PC-9 (cell line): ENCODE measurements around the gene OTOP2. TPM values are rescaled to one million over a fixed set of nuclear protein-coding genes. Genes with fewer than 3 reads are reported as not detected.

Source experiments
- BruUV-seq: library from RNA; stranded (reverse); fragments of 400-500 nt; replicated peaks from 2 replicates; lab custom pipeline; 2021; lab: Mats Ljungman, UMichigan
- CTCF ChIA-PET: fragments of 300-600 bp; sonication (Branson Sonifier 250); formaldehyde crosslinking; loops from one replicate; lab custom pipeline; 2022; ENCODE audit warnings: antibody characterized with exemption; lab: Charles Lee
- POLR2A ChIA-PET: fragments of 300-600 bp; sonication (Branson Sonifier 250); formaldehyde crosslinking; loops from one replicate; lab custom pipeline; 2022; ENCODE audit warnings: antibody characterized with exemption; ENCODE audit not compliant: unreplicated experiment; lab: Charles Lee
- DNase-seq, 2 experiments: peaks; one replicate each; pipeline versions ENCODE4 v3.0.0 to v3.0.0-alpha.2; 2015 to 2022; ENCODE audit warnings: mixed read lengths in 1 of 2
- H2AFZ ChIP-seq: fragments of 200-600 bp; sonication (generic); 2 replicates; pipeline ENCODE4 v1.8.1; 2017; ENCODE audit warnings: antibody characterized with exemption
- H3F3A ChIP-seq: fragments of 200-600 bp; sonication (generic); 2 replicates; pipeline ENCODE4 v1.8.1; 2017; ENCODE audit warnings: antibody characterized with exemption, mild to moderate bottlenecking, low read depth; ENCODE audit not compliant: insufficient read depth
- H3K27ac ChIP-seq: fragments of 200-600 bp; sonication (generic); 2 replicates; pipeline ENCODE4 v1.6.1; 2016; ENCODE audit warnings: mixed run types
- H3K27me3 ChIP-seq: fragments of 200-600 bp; sonication (generic); 2 replicates; pipeline ENCODE4 v1.6.1; 2016; ENCODE audit warnings: low read depth, mixed run types; ENCODE audit not compliant: insufficient read depth
- H3K36me3 ChIP-seq: fragments of 200-600 bp; sonication (generic); 2 replicates; pipeline ENCODE4 v1.6.1; 2016; ENCODE audit warnings: low read depth, mixed run types
- H3K4me1 ChIP-seq: fragments of 200-600 bp; sonication (generic); replicated peaks from 2 replicates; pipeline ENCODE4 v1.6.1; 2016; ENCODE audit warnings: mixed run types; ENCODE audit not compliant: insufficient read depth
- H3K4me2 ChIP-seq: fragments of 200-600 bp; sonication (generic); 2 replicates; pipeline ENCODE4 v1.6.1; 2017; ENCODE audit warnings: mixed run types
- H3K4me3 ChIP-seq: fragments of 200-600 bp; sonication (generic); 2 replicates; pipeline ENCODE4 v1.6.1; 2016; ENCODE audit warnings: mixed run types
- H3K79me2 ChIP-seq: fragments of 200-600 bp; sonication (generic); 2 replicates; pipeline ENCODE4 v1.6.1; 2017; ENCODE audit warnings: low read depth, mixed run types
- H3K9me2 ChIP-seq: fragments of 200-600 bp; sonication (generic); 2 replicates; pipeline ENCODE4 v1.8.1; 2017; ENCODE audit warnings: mild to moderate bottlenecking; ENCODE audit not compliant: insufficient read depth
- H3K9me3 ChIP-seq: fragments of 200-600 bp; sonication (generic); 2 replicates; pipeline ENCODE4 v1.8.1; 2016; ENCODE audit warnings: low read depth; ENCODE audit not compliant: insufficient read depth
- H4K20me1 ChIP-seq: fragments of 200-600 bp; sonication (generic); 2 replicates; pipeline ENCODE4 v1.8.1; 2017; ENCODE audit not compliant: insufficient read depth
- EZH2 ChIP-seq: fragments of 200-600 bp; sonication (generic); IDR thresholded peaks from 2 replicates; pipeline ENCODE4 v1.8.0; 2017; ENCODE audit warnings: antibody characterized with exemption, low read depth
- intact Hi-C: fragments of 100-400 bp; cut with micrococcal nuclease; formaldehyde crosslinking; loops from one replicate; pipeline ENCODE4 v1.10.0; 2022; ENCODE audit not compliant: unreplicated experiment
- total RNA-seq: library from RNA; stranded (reverse); gene quantifications from 2 replicates; pipeline ENCODE4 v1.2.3, GENCODE V29; 2021
- TF ChIP-seq, protein P1 (sequence below): fragments of 200-600 bp; sonication (generic); conservative IDR thresholded peaks from 2 replicates; pipeline ENCODE4 v1.6.1; 2017; ENCODE audit warnings: mixed run types, antibody characterized with exemption, mild to moderate bottlenecking, moderate library complexity

OTOP2 gene
- total RNA-seq, 1 experiment from 2014 or later: not detected

DNA sequence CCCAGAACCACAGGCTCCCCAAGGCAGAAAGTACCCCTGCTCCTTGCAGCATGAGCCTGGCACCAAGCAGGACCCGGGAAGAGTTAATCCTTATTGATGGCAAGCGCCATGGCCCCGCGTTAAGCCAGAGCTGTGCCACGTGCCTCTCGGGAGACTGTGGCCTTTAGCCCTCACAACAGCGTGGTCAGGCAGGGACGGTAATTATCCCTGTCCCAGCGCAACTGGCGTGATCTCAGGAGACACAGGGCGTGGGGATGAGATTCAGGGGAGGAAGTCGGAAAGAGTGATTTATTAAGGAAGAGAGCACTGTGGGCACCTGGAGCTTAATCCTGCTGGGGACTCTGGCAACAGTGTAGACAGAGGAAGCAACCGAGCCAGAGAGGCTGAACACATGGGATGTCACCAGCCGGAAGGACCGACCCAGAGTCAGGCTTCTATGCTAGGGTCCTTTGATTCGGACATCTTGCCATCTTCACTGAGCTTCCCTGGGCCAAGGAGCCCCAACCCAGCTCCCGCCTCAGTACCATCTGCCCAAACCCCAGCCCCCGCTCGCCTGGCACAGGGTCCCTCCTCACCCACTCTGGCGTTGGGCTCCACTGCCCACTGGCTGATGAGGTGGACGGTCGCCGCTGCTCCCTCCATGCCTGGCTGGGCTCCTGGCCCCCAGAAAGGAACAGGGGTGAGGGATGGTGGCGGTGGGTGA lies 28.5 kb downstream of the OTOP2 start:
- H3K4me1 ChIP-seq: peaks cover 7% of the 10 kb centered on the region; the same call in 1 of the 2 replicates
- ChIA-PET CTCF (interaction anchor here (0.5 kb wide), 1 partner anchor 361 kb away, joined by 4 read pairs; the partner anchor contains the start of gene CD300LD), POLR2A (interaction anchor here (0.5 kb wide), 1 partner anchor 29 kb away, joined by 4 read pairs; no protein-coding TSS in a partner anchor)
- intact Hi-C loops: loop anchor here (10.0 kb wide), 1 partner anchor 178 kb away; the partner anchor contains the start of gene NAT9
- no peaks in the 10 kb centered on the region for H3K9me3 ChIP-seq
- no TSS peak for BruUV-seq
- no peak for DNase-seq
- H3K9me2 ChIP-seq: no peaks in the 10 kb centered on the region
- no peaks in the 10 kb centered on the region for H3K27me3 ChIP-seq
- no peak for TF ChIP-seq EZH2
- TF ChIP-seq, protein P1, sequence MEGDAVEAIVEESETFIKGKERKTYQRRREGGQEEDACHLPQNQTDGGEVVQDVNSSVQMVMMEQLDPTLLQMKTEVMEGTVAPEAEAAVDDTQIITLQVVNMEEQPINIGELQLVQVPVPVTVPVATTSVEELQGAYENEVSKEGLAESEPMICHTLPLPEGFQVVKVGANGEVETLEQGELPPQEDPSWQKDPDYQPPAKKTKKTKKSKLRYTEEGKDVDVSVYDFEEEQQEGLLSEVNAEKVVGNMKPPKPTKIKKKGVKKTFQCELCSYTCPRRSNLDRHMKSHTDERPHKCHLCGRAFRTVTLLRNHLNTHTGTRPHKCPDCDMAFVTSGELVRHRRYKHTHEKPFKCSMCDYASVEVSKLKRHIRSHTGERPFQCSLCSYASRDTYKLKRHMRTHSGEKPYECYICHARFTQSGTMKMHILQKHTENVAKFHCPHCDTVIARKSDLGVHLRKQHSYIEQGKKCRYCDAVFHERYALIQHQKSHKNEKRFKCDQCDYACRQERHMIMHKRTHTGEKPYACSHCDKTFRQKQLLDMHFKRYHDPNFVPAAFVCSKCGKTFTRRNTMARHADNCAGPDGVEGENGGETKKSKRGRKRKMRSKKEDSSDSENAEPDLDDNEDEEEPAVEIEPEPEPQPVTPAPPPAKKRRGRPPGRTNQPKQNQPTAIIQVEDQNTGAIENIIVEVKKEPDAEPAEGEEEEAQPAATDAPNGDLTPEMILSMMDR: no peak
- peaks cover 3% of the 10 kb centered on the region; the same call in 1 of the 2 replicates for H3F3A ChIP-seq
- no peaks in the 10 kb centered on the region for H4K20me1 ChIP-seq
- no peak overlapping the region for H3K27ac ChIP-seq
- 0 out of 2 replicates have a peak, but pooled peaks cover 4% of the 10 kb centered on the region for H3K36me3 ChIP-seq
- H3K4me2 ChIP-seq: no peak overlapping the region
- H2AFZ ChIP-seq: no peak overlapping the region
- H3K79me2 ChIP-seq: no peaks in the 10 kb centered on the region
- no peak overlapping the region for H3K4me3 ChIP-seq

DNA sequence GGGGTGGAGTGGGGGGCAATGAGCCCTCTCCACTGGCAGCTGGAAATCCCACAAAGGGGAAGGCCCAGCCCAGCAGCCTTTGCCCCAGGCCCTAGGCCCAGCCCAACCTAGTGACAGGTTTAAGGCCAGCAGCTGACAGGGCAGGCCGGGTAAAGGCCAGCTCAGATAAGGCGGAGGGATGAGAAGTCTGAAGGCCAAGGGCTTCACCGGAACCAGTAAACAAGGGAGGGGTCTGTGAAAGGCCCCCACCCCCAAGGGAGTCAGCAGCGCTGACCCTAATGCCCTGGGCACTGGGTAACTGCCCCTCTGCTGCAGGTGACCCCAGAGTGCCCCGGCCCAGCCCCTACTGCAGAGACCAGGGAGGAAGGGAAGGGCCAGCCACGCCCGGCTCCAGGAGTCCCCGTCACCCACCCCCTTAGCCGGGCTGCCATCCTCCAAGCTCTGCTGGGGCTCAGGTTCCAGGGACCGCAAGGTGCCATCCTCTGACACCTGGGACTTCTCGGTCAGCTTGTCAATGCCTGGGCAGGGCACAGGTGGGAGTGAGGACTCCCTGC lies 29.1 kb downstream of the OTOP2 start:
- CTCF ChIA-PET: interaction anchor here (0.5 kb wide), 1 partner anchor 361 kb away, joined by 4 read pairs; the partner anchor contains the start of gene CD300LD
- DNase-seq: no peak
- Histone ChIP-seq H3K4me2 (no peak overlapping the region), H4K20me1 (no peaks in the 10 kb centered on the region), H3K79me2 (no peaks in the 10 kb centered on the region), H3K27ac (no peak overlapping the region), H2AFZ (no peak overlapping the region), H3K9me3 (no peaks in the 10 kb centered on the region), H3F3A (peaks cover 3% of the 10 kb centered on the region; the same call in 1 of the 2 replicates), H3K4me3 (no peak overlapping the region), H3K27me3 (no peaks in the 10 kb centered on the region), H3K36me3 (0 out of 2 replicates have a peak, but pooled peaks cover 4% of the 10 kb centered on the region), H3K4me1 (peaks cover 7% of the 10 kb centered on the region; the same call in 1 of the 2 replicates), H3K9me2 (no peaks in the 10 kb centered on the region)
- TF ChIP-seq, protein P1: no peak
- TF ChIP-seq EZH2: no peak
- intact Hi-C loops: loop anchor here (10.0 kb wide), 1 partner anchor 178 kb away; the partner anchor contains the start of gene NAT9
- BruUV-seq: no TSS peak
- POLR2A ChIA-PET: no interaction called here

DNA sequence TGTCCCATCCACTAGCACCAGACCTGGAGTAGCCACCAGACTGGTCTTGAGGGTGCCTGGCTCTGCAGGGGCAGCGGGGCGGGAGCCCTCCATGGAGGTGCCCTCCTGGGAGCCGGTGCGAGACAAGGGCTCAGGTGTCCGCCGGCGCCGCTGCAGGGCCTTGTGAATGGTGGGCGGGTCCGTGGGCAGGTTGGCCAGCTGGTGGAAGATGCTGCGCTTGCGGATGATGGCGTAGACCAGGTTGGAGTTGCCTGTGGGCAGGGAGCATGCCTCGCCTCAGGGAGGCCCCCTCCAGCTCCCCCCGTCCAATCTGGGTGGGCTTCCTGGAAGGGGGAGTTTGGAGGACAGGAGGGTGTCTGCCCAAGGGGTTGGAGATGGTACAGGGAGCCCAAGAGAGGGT lies 30.0 kb downstream of the OTOP2 start:
- 0 out of 2 replicates have a peak, but pooled peaks cover 4% of the 10 kb centered on the region for H3K36me3 ChIP-seq
- H3K4me3 ChIP-seq: no peak overlapping the region
- TF ChIP-seq, protein P1: no peak
- no peak for TF ChIP-seq EZH2
- no peak overlapping the region for H3K4me2 ChIP-seq
- H3K79me2 ChIP-seq: no peaks in the 10 kb centered on the region
- intact Hi-C loops: loop anchor here (10.0 kb wide), 1 partner anchor 179 kb away; the partner anchor contains the start of gene NAT9
- BruUV-seq: no TSS peak
- H3K9me3 ChIP-seq: no peaks in the 10 kb centered on the region
- no peak overlapping the region for H2AFZ ChIP-seq
- no peaks in the 10 kb centered on the region for H3K27me3 ChIP-seq
- DNase-seq: no peak
- H3K27ac ChIP-seq: no peak overlapping the region
- H3K4me1 ChIP-seq: peaks cover 7% of the 10 kb centered on the region; the same call in 1 of the 2 replicates
- CTCF ChIA-PET: no interaction called here
- H4K20me1 ChIP-seq: no peaks in the 10 kb centered on the region
- POLR2A ChIA-PET: no interaction called here
- H3K9me2 ChIP-seq: no peaks in the 10 kb centered on the region
- peaks cover 3% of the 10 kb centered on the region; the same call in 1 of the 2 replicates for H3F3A ChIP-seq
